HEK293T (cell line): ENCODE data around the gene SEMA6A.

Experiments
- ARNT ChIP-seq: fragments of 450-650 bp; IDR thresholded peaks from 2 replicates; pipeline ENCODE4 v1.6.1; 2017; ENCODE audit warnings: mild to moderate bottlenecking
- BHLHE40 ChIP-seq: fragments of 450-650 bp; IDR thresholded peaks from 2 replicates; pipeline ENCODE4 v1.6.1; 2016; ENCODE audit warnings: mild to moderate bottlenecking, moderate library complexity, borderline replicate concordance
- ELF4 ChIP-seq: fragments of 450-650 bp; IDR thresholded peaks from 2 replicates; pipeline ENCODE4 v1.6.1; 2017; ENCODE audit warnings: antibody characterized with exemption
- FOXA1 ChIP-seq: fragments of 450-650 bp; IDR thresholded peaks from 2 replicates; pipeline ENCODE4 v1.6.1; 2016; ENCODE audit warnings: mild to moderate bottlenecking
- FOXK2 ChIP-seq: fragments of 450-650 bp; IDR thresholded peaks from 2 replicates; pipeline ENCODE4 v1.6.1; 2016; ENCODE audit warnings: mild to moderate bottlenecking
- FOXM1 ChIP-seq: fragments of 450-650 bp; IDR thresholded peaks from 2 replicates; pipeline ENCODE4 v1.6.1; 2017; ENCODE audit warnings: mild to moderate bottlenecking, borderline replicate concordance
- HDGF ChIP-seq: fragments of 450-650 bp; IDR thresholded peaks from 2 replicates; pipeline ENCODE4 v1.6.1; 2017; ENCODE audit warnings: antibody characterized with exemption, borderline replicate concordance
- L3MBTL2 ChIP-seq: fragments of 450-650 bp; conservative IDR thresholded peaks from 2 replicates; pipeline ENCODE4 v1.6.1; 2016; ENCODE audit warnings: mild to moderate bottlenecking
- NFRKB ChIP-seq: fragments of 450-650 bp; IDR thresholded peaks from 2 replicates; pipeline ENCODE4 v1.6.1; 2016; ENCODE audit warnings: mild to moderate bottlenecking, moderate library complexity
- PKNOX1 ChIP-seq: fragments of 450-650 bp; IDR thresholded peaks from 2 replicates; pipeline ENCODE4 v1.6.1; 2016
- SP1 ChIP-seq: fragments of 450-650 bp; IDR thresholded peaks from 2 replicates; pipeline ENCODE4 v1.6.1; 2017
- SUZ12 ChIP-seq: fragments of 450-650 bp; IDR thresholded peaks from 2 replicates; pipeline ENCODE4 v1.6.1; 2016; ENCODE audit warnings: mild to moderate bottlenecking
- TARDBP ChIP-seq: fragments of 450-650 bp; IDR thresholded peaks from 2 replicates; pipeline ENCODE4 v1.6.1; 2016
- ZNF384 ChIP-seq: fragments of 450-650 bp; IDR thresholded peaks from 2 replicates; pipeline ENCODE4 v1.6.1; 2016

GRCh38 chr5:116543501-116543900, 31.1 kb downstream of the SEMA6A start:
- TF ChIP-seq BHLHE40 (no peak), SP1 (no peak), FOXK2 (no peak), L3MBTL2 (no peak), FOXM1 (no peak), NFRKB (no peak), FOXA1 (no peak), ARNT (no peak), SUZ12 (no peak), TARDBP (no peak), ZNF384 (no peak), ELF4 (no peak), PKNOX1 (no peak), HDGF (no peak)
